ENCODE measurements around the gene SGIP1.
"Not testable (repeated sequence)": the region's sequence is repeated elsewhere in the genome, so short reads cannot be mapped to it uniquely, and the experiment has no call there.

SGIP1 gene

GRCh38 chr1:66773227-66773626, 239.3 kb downstream of the SGIP1 start:
- no peak for DNase-seq

GRCh38 chr1:66774438-66774837, 240.5 kb downstream of the SGIP1 start:
- no peak for DNase-seq

GRCh38 chr1:66775646-66776045, 241.7 kb downstream of the SGIP1 start:
- no peak for DNase-seq

- DNase-seq = peak; percentile 55 to 60
These were observed 243.9 kb downstream of the SGIP1 start for GRCh38 chr1:66777831-66778230.

- peak in 1 of 2 experiments; percentile 54 for DNase-seq
These were observed 244.3 kb downstream of the SGIP1 start for GRCh38 chr1:66778266-66778665.

GRCh38 chr1:66778969-66779368, 245.0 kb downstream of the SGIP1 start:
- DNase-seq = no peak

- DNase-seq = no peak
These were observed 245.6 kb downstream of the SGIP1 start for GRCh38 chr1:66779475-66780078.

- DNase-seq = not testable (repeated sequence)
These were observed 251.8 kb downstream of the SGIP1 start for GRCh38 chr1:66785800-66786199.

GRCh38 chr1:66787641-66788040, 253.7 kb downstream of the SGIP1 start:
- no peak for DNase-seq

- DNase-seq = no peak
These were observed 254.4 kb downstream of the SGIP1 start for GRCh38 chr1:66788231-66788939.

GRCh38 chr1:66791621-66792610, 258.0 kb downstream of the SGIP1 start:
- DNase-seq = no peak

- not testable (repeated sequence) for DNase-seq
These were observed 261.9 kb downstream of the SGIP1 start for GRCh38 chr1:66795839-66796238.
